Ishikawa (cell line): Measurements from ENCODE around the gene NTM.

Source experiments
- CEBPB ChIP-seq: IDR thresholded peaks from 2 replicates; pipeline ENCODE4 v1.6.1; 2012
- CREB1 ChIP-seq: IDR thresholded peaks from 2 replicates; pipeline ENCODE4 v1.6.1; 2012; ENCODE audit warnings: low read depth
- EGR1 ChIP-seq: IDR thresholded peaks from 2 replicates; pipeline ENCODE4 v1.6.1; 2012
- EP300 ChIP-seq: IDR thresholded peaks from 2 replicates; pipeline ENCODE4 v1.6.1; 2012; ENCODE audit warnings: borderline replicate concordance
- FOXM1 ChIP-seq: IDR thresholded peaks from 2 replicates; pipeline ENCODE4 v1.6.1; 2012; ENCODE audit warnings: low read depth, borderline replicate concordance
- MAX ChIP-seq: IDR thresholded peaks from 2 replicates; pipeline ENCODE4 v1.6.1; 2012
- NFIC ChIP-seq: IDR thresholded peaks from 2 replicates; pipeline ENCODE4 v1.6.1; 2012
- RAD21 ChIP-seq: IDR thresholded peaks from 2 replicates; pipeline ENCODE4 v1.6.1; 2012; ENCODE audit warnings: low read depth
- REST ChIP-seq: IDR thresholded peaks from 2 replicates; pipeline ENCODE4 v1.6.1; 2012; ENCODE audit warnings: low read depth, mild to moderate bottlenecking
- TAF1 ChIP-seq: IDR thresholded peaks from 2 replicates; pipeline ENCODE4 v1.6.1; 2012; ENCODE audit warnings: low read depth, mild to moderate bottlenecking
- TCF12 ChIP-seq: IDR thresholded peaks from 2 replicates; pipeline ENCODE4 v1.6.1; 2012; ENCODE audit warnings: low read depth
- TEAD4 ChIP-seq: IDR thresholded peaks from 2 replicates; pipeline ENCODE4 v1.6.1; 2012
- USF1 ChIP-seq: IDR thresholded peaks from 2 replicates; pipeline ENCODE4 v1.6.1; 2012
- YY1 ChIP-seq: IDR thresholded peaks from 2 replicates; pipeline ENCODE4 v1.6.1; 2012; ENCODE audit warnings: low read depth
- ZBTB7A ChIP-seq: IDR thresholded peaks from 2 replicates; pipeline ENCODE4 v1.6.1; 2012; ENCODE audit warnings: low read depth

NTM gene

GRCh38 chr11:132026746-132027145 is 656.3 kb downstream of the NTM start:
- TF ChIP-seq RAD21 (no peak), USF1 (no peak), MAX (no peak), EP300 (no peak), TCF12 (no peak), TEAD4 (no peak), YY1 (no peak), TAF1 (no peak), FOXM1 (no peak), NFIC (no peak), ZBTB7A (no peak), EGR1 (no peak), CEBPB (no peak), REST (no peak), CREB1 (no peak)

GRCh38 chr11:132028380-132029240 is 658.2 kb downstream of the NTM start:
- no peak for TF ChIP-seq TEAD4
- TF ChIP-seq CREB1, result no peak
- TF ChIP-seq CEBPB, result no peak
- TF ChIP-seq REST, result no peak
- no peak for TF ChIP-seq TAF1
- TF ChIP-seq NFIC, result no peak
- no peak for TF ChIP-seq MAX
- no peak for TF ChIP-seq YY1
- TF ChIP-seq ZBTB7A, result no peak
- TF ChIP-seq USF1, result no peak
- TF ChIP-seq TCF12, result no peak
- no peak for TF ChIP-seq EGR1

- TF ChIP-seq CREB1, result no peak
- TF ChIP-seq ZBTB7A, result no peak
- no peak for TF ChIP-seq TCF12
- TF ChIP-seq EGR1, result no peak
- no peak for TF ChIP-seq TEAD4
- TF ChIP-seq TAF1, result no peak
- no peak for TF ChIP-seq CEBPB
- TF ChIP-seq MAX, result no peak
- TF ChIP-seq RAD21, result no peak
- TF ChIP-seq YY1, result no peak
- TF ChIP-seq FOXM1, result no peak
- TF ChIP-seq USF1, result no peak
- no peak for TF ChIP-seq REST
Measured at GRCh38 chr11:132030896-132031295, 660.5 kb downstream of the NTM start.

- no peak for TF ChIP-seq EP300
- no peak for TF ChIP-seq TCF12
- TF ChIP-seq YY1, result no peak
- no peak for TF ChIP-seq TEAD4
- no peak for TF ChIP-seq TAF1
- no peak for TF ChIP-seq MAX
- TF ChIP-seq EGR1, result no peak
- no peak for TF ChIP-seq REST
- no peak for TF ChIP-seq RAD21
- TF ChIP-seq ZBTB7A, result no peak
- no peak for TF ChIP-seq CREB1
- TF ChIP-seq USF1, result no peak
- TF ChIP-seq FOXM1, result no peak
Measured at GRCh38 chr11:132032555-132032954, 662.1 kb downstream of the NTM start.
